DMS153 (cell line): ENCODE data around the gene GABRR3.

Experiments
- DNase-seq: peaks from one replicate; lab custom pipeline; 2025; lab: John Stamatoyannopoulos, UW

The GABRR3 gene

GRCh38 chr3:98035208-98035607 is at the start of gene GABRR3:
TSS of gene GABRR3 (minus strand) at chr3:98035315. CDS start at chr3:98034987, 328 bp downstream.
- no peak for DNase-seq

- DNase-seq, result no peak
These were observed 38.4 kb upstream of the GABRR3 start for GRCh38 chr3:98073486-98073885.

GRCh38 chr3:98070840-98071239 is 35.7 kb upstream of the GABRR3 start:
- no peak for DNase-seq

- DNase-seq, result no peak
These were observed 33.7 kb upstream of the GABRR3 start for GRCh38 chr3:98068824-98069223.

- no peak for DNase-seq
These were observed 23.3 kb upstream of the GABRR3 start for GRCh38 chr3:98058244-98058960.

GRCh38 chr3:98057631-98058030 is 22.5 kb upstream of the GABRR3 start:
- DNase-seq, result no peak

GRCh38 chr3:98056035-98056434 is 20.9 kb upstream of the GABRR3 start:
- DNase-seq, result no peak

GRCh38 chr3:98049271-98049670 is 14.2 kb upstream of the GABRR3 start:
- no peak for DNase-seq

GRCh38 chr3:98048586-98048985 is 13.5 kb upstream of the GABRR3 start:
- no peak for DNase-seq

- DNase-seq, result no peak
These were observed 6.2 kb upstream of the GABRR3 start for GRCh38 chr3:98041350-98041749.

GRCh38 chr3:98039322-98040024 is 4.4 kb upstream of the GABRR3 start:
- DNase-seq, result peak; percentile 76

GRCh38 chr3:98038876-98039275 is 3.8 kb upstream of the GABRR3 start:
- no peak for DNase-seq

- no peak for DNase-seq
These were observed 3.2 kb upstream of the GABRR3 start for GRCh38 chr3:98038286-98038685.

GRCh38 chr3:98034486-98034885 is 629 bp downstream of the GABRR3 start:
- DNase-seq, result no peak

GRCh38 chr3:98034036-98034435 is 1.1 kb downstream of the GABRR3 start:
- no peak for DNase-seq

GRCh38 chr3:98032904-98033303 is 2.2 kb downstream of the GABRR3 start:
- no peak for DNase-seq

- DNase-seq, result no peak
These were observed 2.9 kb downstream of the GABRR3 start for GRCh38 chr3:98032265-98032664.

GRCh38 chr3:98029083-98029482 is 6.0 kb downstream of the GABRR3 start:
- DNase-seq, result no peak

- no peak for DNase-seq
These were observed 8.0 kb downstream of the GABRR3 start for GRCh38 chr3:98027085-98027446.

- no peak for DNase-seq
These were observed 8.6 kb downstream of the GABRR3 start for GRCh38 chr3:98026425-98027084.

- no peak for DNase-seq
These were observed 9.6 kb downstream of the GABRR3 start for GRCh38 chr3:98025392-98025945.

- peak; percentile 12 for DNase-seq
These were observed 11.9 kb downstream of the GABRR3 start for GRCh38 chr3:98022978-98023820.
